Measurements from ENCODE around the gene ITGB1BP1. TPM values are rescaled to one million over a fixed set of nuclear protein-coding genes. Genes with fewer than 3 reads are reported as not detected.

ITGB1BP1 gene
- total RNA-seq, 3 donors from 2014 or later: 34.7 to 78.3 (median 41.0) TPM

DNA sequence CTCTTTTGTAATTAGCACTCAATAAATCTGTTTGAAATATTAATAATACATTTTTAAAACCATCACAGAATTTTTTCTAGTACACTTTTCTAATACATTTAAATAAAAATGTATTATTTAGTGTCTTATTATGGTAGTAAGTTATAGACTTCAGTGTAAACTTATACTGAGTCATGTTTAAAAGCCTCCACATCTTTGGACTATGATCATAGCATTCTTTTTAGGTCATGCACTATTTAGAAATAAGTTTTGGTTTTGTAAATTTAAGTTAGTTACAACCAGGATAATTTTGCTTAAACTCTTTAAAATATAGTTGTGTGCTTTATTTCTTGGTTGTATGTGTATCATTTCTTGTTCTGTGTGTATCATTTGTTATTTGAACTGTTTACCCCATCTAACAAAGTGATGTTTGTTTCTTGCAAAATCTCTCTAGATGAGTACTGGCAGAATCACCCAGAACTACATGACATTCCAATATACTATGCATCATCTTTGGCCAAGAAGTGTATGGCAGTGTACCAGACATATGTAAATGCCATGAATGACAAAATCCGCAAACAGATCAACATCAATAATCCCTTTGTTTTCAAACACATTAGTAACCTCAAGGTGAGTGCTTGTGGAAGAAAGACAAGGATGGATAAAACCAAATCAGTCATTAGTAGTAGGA lies 16.9 kb upstream of the ITGB1BP1 start:
- Histone ChIP-seq H3K9me3 (no peaks in the 10 kb centered on the region), H3K4me1 (ENCODE audit: low read depth) (no peaks in the 10 kb centered on the region), H3K36me3 (ENCODE audit: low read depth) (no peaks in the 10 kb centered on the region), H3K4me3 (no peak overlapping the region)
- DNase-seq (no peak), ATAC-seq (no peak)
- TF ChIP-seq, protein P1, sequence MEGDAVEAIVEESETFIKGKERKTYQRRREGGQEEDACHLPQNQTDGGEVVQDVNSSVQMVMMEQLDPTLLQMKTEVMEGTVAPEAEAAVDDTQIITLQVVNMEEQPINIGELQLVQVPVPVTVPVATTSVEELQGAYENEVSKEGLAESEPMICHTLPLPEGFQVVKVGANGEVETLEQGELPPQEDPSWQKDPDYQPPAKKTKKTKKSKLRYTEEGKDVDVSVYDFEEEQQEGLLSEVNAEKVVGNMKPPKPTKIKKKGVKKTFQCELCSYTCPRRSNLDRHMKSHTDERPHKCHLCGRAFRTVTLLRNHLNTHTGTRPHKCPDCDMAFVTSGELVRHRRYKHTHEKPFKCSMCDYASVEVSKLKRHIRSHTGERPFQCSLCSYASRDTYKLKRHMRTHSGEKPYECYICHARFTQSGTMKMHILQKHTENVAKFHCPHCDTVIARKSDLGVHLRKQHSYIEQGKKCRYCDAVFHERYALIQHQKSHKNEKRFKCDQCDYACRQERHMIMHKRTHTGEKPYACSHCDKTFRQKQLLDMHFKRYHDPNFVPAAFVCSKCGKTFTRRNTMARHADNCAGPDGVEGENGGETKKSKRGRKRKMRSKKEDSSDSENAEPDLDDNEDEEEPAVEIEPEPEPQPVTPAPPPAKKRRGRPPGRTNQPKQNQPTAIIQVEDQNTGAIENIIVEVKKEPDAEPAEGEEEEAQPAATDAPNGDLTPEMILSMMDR (IDR thresholded peaks at IDR 0.05): no peak
- intact Hi-C loops (cut with DNase I, micrococcal nuclease): no loop called here

DNA sequence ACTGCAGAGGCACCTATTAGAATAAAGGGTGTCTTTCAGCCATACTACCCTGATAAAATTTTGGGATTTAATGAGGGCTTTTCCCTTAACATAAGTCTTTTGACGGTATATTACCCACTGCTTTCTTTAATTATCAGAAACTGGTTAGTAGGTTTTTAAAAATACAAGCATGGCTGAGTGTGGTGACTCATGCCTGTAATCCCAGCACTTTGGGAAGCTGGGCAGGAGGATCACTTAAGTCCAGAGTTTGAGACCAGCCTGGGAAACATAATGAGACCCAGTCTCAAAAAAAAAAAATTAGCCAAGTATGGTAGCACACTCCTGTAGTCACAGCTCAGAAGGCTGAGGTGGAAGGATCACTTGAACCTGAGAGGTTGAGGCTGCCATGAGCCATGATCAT lies 16.2 kb upstream of the ITGB1BP1 start:
- Histone ChIP-seq H3K36me3 (ENCODE audit: low read depth) (no peaks in the 10 kb centered on the region), H3K4me3 (no peak overlapping the region), H3K9me3 (no peaks in the 10 kb centered on the region), H3K4me1 (ENCODE audit: low read depth) (no peaks in the 10 kb centered on the region)
- intact Hi-C loops (cut with DNase I, micrococcal nuclease): no loop called here
- no peak for DNase-seq
- no peak for ATAC-seq
- TF ChIP-seq, protein P1 (IDR thresholded peaks at IDR 0.05): no peak

DNA sequence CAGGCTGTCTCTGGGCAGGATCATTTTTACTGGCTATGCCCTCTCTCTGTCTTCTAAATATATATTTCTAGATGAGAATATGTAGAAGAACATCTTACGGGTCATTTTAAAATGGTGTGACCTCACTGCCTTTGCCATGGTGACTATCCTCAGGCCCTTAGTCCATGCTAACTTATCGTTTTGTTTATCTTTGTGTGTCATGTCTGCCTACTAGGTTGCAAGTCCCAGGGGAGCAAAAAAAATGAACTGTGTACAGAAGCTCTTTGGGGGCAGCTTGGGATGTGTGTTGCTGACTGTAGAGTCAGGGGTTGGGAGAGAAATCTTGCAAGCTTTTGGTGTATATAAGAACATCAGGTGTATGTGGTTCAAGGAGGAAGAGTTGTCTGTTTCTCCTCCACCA lies 11.2 kb upstream of the ITGB1BP1 start:
- Histone ChIP-seq H3K36me3 (ENCODE audit: low read depth) (no peaks in the 10 kb centered on the region), H3K4me3 (no peak overlapping the region), H3K4me1 (ENCODE audit: low read depth) (no peaks in the 10 kb centered on the region), H3K9me3 (no peaks in the 10 kb centered on the region)
- ATAC-seq (no peak), DNase-seq (no peak)
- TF ChIP-seq, protein P1 (IDR thresholded peaks at IDR 0.05): no peak
- intact Hi-C loops (cut with DNase I, micrococcal nuclease): no loop called here

DNA sequence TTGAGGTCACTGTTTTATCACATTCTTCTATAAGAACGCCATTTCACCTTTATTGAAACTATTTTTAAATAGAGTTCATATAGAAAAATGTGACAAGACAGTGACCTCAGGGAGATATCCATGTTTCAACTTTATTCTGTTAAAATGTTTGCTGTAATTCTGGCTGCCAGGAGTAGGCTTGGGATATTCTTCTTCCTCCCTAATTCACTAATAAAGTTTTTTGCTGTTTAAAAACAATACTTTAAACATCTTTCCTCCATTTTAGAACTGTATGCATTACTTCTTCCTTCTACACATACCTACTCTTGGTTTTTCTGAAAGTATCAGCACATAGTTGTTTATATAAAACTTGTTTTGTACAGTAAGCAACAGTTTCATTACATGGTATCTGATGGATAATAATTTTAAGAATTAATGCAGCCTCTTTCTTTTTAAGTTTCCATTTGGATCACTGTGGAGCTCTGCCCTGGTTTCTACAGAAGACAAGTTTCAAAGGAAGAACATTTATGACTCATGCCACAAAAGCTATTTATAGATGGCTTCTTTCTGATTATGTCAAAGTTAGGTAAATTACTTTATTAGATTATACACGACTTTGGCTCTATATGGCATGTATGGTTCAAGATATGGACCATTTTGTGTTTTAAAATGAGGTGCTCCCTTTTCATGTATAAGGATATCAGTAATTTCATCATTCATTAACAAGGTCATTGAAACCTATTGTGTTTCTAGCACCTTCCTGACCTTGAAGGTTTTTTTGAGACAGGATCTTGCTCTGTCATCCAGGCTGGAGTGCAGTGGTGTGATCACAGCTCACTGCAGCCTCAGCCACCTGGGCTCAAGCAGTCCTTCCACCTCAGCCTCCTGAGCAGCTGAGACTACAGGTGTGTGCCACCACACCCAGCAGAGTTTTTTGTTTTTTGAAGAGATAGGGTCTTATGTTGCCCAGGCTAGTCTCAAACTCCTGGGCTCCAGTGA lies 7.3 kb upstream of the ITGB1BP1 start:
- no peaks in the 10 kb centered on the region for H3K4me1 ChIP-seq (ENCODE audit: low read depth)
- no peak for DNase-seq
- TF ChIP-seq, protein P1 (IDR thresholded peaks at IDR 0.05): no peak
- no peaks in the 10 kb centered on the region for H3K9me3 ChIP-seq
- H3K4me3 ChIP-seq: no peak overlapping the region
- ATAC-seq: no peak
- H3K36me3 ChIP-seq (ENCODE audit: low read depth): no peaks in the 10 kb centered on the region
- intact Hi-C loops (cut with DNase I, micrococcal nuclease): no loop called here

DNA sequence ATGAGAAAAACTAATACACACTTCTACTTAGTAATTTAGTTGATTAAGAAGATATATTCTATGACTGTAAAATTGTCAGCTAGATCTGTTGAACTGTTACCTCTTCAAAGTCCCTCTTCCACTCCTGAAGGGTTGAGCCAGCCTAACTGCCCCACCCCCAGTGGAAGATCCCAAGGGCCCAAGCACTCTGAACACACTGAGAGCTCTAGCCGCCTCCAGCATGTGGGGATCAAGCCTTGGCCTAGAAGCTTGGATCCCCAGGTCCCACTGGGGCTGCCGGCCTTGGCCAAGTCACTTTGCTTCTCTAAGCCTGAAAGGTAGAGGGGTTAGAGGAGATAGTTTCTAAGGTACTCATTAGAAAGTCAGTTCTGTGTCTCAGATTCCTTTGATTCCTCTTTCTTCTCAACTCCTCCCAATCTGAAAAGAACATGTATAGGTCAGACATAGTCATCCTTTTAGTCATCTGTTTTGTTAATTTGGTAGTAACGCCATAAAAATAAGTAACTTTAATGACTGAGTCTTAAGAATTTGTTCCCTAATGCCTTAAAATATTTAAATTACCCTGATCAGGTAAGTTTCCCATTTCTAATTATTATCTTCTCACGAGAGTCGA lies 5.7 kb upstream of the ITGB1BP1 start:
- H3K4me3 ChIP-seq: no peak overlapping the region
- no peaks in the 10 kb centered on the region for H3K4me1 ChIP-seq (ENCODE audit: low read depth)
- H3K36me3 ChIP-seq (ENCODE audit: low read depth): no peaks in the 10 kb centered on the region
- TF ChIP-seq, protein P1 (IDR thresholded peaks at IDR 0.05): no peak
- no peaks in the 10 kb centered on the region for H3K9me3 ChIP-seq
- intact Hi-C loops (cut with DNase I, micrococcal nuclease): no loop called here
- ATAC-seq: no peak
- DNase-seq: no peak

All from mucosa of descending colon (tissue), 3 donors.